RKO (cell line): Measurements from ENCODE around the gene RBM38.
"Not testable (repeated sequence)": the region's sequence is repeated elsewhere in the genome, so short reads cannot be mapped to it uniquely, and the experiment has no call there.

ENCODE experiments used
- DNase-seq: peaks from one replicate; pipeline ENCODE4 v3.0.0-alpha.2; 2016; ENCODE audit warnings: low spot score

The RBM38 gene

GRCh38 chr20:57390604-57391438 lies at the start of gene RBM38:
TSS of gene RBM38 (plus strand) at chr20:57391396. CDS start at chr20:57391582, 186 bp downstream.
- peak; percentile 75 for DNase-seq

- no peak for DNase-seq
Measured at GRCh38 chr20:57341663-57342062, 49.5 kb upstream of the RBM38 start.

- DNase-seq, result peak; percentile 15
Measured at GRCh38 chr20:57342829-57343228, 48.4 kb upstream of the RBM38 start.

GRCh38 chr20:57346477-57346876 lies 44.7 kb upstream of the RBM38 start:
- DNase-seq, result peak; percentile 84

GRCh38 chr20:57347393-57347792 lies 43.8 kb upstream of the RBM38 start:
- DNase-seq, result no peak

GRCh38 chr20:57348200-57348921 lies 42.8 kb upstream of the RBM38 start:
- DNase-seq, result not testable (repeated sequence)

- not testable (repeated sequence) for DNase-seq
Measured at GRCh38 chr20:57348922-57349574, 42.1 kb upstream of the RBM38 start.

- DNase-seq, result peak; percentile 36
Measured at GRCh38 chr20:57350081-57350710, 41.0 kb upstream of the RBM38 start.

GRCh38 chr20:57350726-57351041 lies 40.5 kb upstream of the RBM38 start:
- DNase-seq, result not testable (repeated sequence)

- peak; percentile 96 for DNase-seq
Measured at GRCh38 chr20:57351042-57351783, 40.0 kb upstream of the RBM38 start, which contains the start of gene RAE1. TSS of gene RAE1 (plus strand) at chr20:57351255. CDS start at chr20:57354039, 2,784 bp downstream.

- DNase-seq, result no peak
Measured at GRCh38 chr20:57352305-57352704, 38.9 kb upstream of the RBM38 start.

GRCh38 chr20:57353351-57353750 lies 37.8 kb upstream of the RBM38 start:
- DNase-seq, result no peak

- DNase-seq, result peak; percentile 88
Measured at GRCh38 chr20:57361517-57361916, 29.7 kb upstream of the RBM38 start.

- DNase-seq, result no peak
Measured at GRCh38 chr20:57364451-57364850, 26.7 kb upstream of the RBM38 start.

GRCh38 chr20:57369596-57369995 lies 21.6 kb upstream of the RBM38 start:
- DNase-seq, result no peak

GRCh38 chr20:57370316-57370715 lies 20.9 kb upstream of the RBM38 start:
- DNase-seq, result no peak

- DNase-seq, result no peak
Measured at GRCh38 chr20:57371363-57371762, 19.8 kb upstream of the RBM38 start.

- DNase-seq, result no peak
Measured at GRCh38 chr20:57372157-57372556, 19.0 kb upstream of the RBM38 start.

- DNase-seq, result no peak
Measured at GRCh38 chr20:57372581-57373350, 18.4 kb upstream of the RBM38 start.

GRCh38 chr20:57374343-57374930 lies 16.8 kb upstream of the RBM38 start:
- DNase-seq, result no peak
